GM03348 (cell line): ENCODE results near the gene ATN1.

ENCODE experiments used
- DNase-seq: peaks from one replicate; pipeline ENCODE4 v3.0.0; 2012; ENCODE audit warnings: low spot score

The ATN1 gene

DNA sequence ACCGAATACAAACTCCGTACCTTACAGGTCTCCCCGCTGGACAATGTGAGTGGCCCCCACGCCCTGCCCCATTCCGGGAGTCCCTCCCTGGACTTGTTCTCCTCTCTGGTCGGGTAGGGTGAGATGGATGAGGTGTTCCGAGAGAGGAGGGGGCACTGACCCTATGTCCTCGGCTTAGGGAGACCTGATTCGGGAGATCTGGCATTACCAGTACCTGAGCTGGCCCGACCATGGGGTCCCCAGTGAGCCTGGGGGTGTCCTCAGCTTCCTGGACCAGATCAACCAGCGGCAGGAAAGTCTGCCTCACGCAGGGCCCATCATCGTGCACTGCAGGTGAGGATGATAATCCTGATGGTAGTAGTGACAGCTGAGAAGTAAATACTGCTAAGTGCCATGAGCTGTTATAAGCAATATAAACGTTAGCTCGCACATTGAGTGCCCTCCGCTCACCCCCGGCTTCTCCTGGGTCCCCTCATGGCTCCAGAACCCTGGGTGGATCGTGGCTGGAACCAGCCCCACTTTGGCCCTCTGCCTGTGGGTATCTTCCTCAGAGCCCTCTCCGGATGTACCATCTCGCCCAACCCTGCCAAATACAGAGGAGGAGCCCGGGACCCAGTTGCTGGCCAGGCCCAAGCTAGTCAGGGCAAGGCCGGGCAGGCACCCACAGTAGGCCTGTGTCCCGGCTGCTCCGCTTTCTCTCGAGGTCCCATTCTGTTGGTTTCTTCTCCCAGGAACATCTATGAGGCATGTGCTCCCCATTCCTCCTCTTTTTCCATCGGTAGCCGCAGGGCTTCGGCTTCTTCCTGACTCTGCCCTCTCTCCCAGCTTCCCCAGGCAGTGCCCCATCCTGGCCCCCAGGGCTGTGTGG is 30.2 kb downstream of the ATN1 start:
- no peak for DNase-seq

DNA sequence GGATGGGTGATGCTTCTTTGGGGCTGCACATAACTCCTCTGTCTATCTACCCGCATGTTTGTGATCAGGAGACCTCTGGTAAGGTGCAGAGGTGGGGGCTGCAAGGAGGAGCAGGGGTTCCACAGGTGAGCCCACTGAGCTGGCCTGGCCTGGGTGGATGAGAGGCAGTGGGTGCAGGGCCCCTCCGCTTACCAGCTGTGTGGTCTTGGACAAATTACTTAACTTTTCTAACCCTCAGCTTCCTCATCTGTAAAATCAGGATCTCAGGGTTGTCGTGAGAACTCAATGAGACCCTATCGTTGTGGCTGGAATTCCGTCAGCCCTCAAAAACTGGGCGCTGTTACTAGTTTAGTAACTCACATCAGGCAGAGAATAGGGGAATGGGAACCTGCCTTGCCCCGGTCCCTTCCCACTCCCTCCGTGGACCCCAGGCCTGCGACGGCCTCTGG is 30.9 kb downstream of the ATN1 start:
- no peak for DNase-seq

DNA sequence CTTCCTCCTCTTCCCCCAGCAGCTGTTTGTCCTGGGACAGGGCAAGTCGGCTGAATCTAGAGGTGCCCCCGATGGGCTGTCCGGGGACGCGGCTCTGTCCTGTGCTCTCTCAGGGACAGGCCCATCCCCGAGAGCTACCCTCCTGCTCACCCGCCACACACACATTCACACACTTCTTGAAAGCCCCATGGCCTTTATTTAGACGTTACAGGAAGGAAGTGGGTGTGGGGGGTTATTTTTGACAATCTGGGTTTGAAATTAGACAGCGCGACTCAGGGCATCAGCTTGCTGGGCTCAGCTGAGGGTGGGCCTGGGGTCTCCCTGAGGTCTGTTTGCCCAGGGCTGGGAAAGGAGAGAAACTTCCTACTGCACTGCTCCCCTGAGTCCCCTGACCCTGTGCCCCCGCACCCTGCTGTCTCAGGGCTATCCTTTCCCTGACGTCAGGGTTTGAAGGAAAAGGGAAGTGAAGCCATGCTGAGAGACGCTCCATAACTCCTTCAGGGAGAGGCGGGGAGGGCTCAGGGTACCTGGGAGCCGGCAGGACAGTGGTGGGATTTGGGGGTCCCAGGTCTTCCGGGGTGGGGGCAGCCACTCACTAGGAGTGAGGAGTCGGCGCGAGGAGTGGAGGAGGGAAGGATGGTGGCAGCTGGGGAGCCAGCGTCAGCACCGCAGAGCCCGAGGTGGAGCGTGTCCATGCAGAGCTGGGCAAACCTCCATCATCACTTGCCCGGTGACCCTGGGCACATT is 31.5 kb downstream of the ATN1 start:
- DNase-seq: no peak

DNA sequence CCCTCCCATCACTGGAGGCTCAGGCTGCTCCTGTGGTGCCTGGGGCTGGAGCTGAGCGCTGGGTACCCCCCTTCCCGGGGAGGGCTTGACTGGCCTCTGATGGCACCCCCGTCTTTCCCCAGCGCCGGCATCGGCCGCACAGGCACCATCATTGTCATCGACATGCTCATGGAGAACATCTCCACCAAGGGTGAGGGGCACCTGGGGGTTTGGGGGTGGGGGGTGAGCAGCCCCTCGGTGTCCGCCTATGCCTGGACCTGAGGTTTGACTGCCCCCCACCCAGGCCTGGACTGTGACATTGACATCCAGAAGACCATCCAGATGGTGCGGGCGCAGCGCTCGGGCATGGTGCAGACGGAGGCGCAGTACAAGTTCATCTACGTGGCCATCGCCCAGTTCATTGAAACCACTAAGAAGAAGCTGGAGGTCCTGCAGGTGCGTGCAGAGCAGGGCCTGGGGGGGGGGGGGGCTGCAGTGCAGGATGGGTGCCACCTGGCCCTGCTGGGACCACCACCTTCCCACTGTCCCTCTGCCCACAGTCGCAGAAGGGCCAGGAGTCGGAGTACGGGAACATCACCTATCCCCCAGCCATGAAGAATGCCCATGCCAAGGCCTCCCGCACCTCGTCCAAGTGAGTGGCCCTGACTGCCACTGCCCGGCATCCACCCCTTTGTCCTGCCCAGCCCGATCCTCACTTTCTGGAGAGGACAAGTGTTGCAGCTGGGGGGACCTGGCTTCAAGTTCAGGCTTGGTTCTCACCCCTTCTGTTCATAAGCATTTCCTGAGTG is 32.2 kb downstream of the ATN1 start:
- no peak for DNase-seq

DNA sequence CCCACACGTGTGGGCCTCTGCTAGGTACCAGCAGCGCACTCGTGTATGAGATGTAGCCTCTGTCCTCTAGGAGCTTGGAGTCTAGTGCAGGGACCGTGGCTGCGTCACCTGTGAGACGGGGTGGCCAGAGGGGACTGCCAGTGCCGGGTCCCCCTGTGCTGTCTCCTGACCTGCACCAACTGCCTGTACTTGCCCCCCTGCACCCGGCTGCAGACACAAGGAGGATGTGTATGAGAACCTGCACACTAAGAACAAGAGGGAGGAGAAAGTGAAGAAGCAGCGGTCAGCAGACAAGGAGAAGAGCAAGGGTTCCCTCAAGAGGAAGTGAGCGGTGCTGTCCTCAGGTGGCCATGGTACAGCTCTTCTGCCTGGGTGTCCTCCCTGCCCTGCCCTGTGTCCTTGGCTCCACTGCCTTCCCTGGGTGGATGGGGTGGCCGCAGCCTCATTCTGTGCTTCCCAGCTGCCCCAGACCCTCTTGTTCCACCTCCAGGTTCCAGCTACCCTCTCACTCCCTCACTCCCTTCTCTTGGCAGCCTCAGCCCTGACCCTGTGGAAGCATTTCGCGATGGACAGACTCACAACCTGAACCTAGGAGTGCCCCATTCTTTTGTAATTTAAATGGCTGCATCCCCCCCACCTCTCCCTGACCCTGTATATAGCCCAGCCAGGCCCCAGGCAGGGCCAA is 33.0 kb downstream of the ATN1 start:
- DNase-seq: no peak

DNA sequence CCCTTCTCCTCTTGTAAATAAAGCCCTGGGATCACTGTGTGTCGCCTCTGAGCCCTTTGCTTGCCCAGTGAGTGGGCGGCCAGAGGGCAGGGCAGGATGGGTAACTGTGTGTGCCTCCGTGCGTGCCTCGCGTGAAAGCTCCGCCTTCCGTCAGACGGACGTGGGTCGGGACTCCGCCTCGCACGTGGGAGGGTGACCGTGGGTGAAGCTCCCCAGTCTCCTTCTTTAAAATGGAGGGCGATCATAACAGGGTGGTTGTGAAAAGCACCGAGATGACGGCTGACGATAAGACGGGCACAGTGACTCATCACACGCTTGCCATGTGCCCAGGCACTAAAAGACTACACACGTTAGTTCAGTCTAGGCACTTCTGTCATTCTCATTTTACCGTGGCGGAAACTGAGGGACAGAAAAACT is 33.5 kb downstream of the ATN1 start:
- DNase-seq: no peak

DNA sequence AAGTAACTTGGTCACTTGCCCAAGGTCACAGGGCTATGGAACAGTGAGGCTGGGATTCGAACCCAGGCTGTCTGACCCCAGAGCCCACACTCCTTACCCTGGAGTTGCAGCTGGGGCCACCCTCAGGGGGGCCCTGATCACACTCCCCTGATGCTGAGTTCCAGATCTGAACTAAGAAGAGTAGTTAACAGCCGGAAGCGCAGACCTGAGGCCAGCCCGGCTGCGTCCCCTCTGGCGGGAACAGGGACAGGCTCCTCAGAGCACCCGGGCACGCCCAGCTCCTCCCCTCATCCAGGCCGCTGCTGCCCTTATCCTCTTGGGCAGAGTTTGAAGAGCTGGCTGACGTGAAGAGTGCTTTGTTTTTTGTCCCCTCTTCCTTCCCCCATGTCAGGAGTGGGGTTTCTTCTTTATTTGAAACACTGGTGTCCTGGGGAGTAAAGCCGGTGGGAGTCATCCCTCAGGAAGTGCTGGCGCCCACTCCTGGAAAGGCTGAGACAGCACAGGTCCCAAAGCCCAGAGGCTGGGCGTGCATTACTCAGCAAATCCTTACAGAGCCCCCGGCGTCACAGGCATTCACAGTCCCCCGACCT is 34.0 kb downstream of the ATN1 start:
- peak; percentile 80 for DNase-seq

DNA sequence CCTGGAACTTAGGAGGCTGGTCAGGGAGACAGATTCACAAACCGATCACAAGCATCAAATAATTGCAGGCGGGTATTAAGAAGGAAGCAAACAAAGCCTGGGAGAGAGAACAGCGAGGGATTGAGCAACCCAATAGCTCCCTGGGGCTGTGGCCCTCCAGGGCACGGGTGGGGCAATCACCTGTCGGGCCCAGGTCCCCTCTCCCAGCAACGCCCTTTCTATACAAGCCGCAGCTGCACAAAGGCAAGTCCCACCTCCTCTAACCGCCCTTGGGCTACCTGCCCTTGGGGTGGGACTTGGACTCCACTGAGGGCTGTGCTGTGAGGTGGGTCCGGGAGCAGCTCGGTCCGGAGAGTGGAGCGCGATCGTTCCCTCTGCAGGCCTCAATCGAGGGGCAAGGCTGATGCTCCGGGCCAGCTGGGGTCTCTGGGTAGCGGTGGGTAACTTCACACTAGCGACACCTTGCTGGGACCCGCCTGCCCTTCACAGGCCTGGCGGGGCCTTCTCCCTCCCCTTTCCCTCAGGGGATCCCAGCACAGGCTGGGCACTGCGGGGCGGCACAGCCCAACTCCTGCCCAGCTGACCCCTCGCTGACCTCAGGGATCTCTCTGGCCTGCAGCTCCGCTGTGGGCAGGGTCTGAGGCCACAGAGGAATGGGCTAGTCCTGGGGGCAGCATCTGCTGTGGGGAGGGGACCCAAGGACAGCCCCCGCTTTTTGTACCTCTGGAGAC is 34.7 kb downstream of the ATN1 start:
- no peak for DNase-seq

DNA sequence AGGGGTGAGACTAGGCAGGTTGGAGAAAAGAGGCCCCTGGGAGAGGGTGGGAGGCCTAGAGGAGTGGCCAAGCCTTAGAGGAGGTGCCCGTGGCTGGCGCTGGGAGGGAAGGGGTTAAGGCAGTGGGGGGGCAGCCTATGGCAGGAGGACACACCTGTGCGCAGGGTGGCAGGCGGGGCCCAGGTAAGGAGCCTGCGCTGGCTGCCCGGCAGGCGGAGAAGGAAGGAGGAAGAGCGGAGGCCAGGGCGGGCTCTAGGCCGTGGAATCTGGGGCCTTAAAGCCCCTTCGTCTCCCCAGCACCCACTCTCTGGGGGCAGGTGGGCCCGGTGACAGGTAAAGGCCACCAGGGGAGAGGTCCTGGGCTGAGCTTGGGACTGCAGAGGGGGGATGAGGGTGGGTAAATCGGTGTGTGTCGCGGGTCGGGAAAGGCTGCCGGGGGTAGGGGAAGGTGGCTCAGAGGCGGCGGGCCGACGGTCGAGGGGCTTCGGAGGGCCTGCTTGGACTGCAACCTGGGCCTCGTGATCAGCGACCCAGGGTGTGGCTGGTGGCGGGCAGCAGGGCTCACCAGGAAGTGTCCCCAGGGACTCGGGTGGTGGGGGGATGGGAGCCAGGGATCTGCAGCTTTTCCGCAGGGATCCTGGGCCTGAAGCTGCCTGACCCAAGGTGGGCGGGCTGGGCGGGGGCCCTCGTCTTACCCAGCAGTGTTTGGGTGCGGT is 35.4 kb downstream of the ATN1 start:
- DNase-seq: no peak

DNA sequence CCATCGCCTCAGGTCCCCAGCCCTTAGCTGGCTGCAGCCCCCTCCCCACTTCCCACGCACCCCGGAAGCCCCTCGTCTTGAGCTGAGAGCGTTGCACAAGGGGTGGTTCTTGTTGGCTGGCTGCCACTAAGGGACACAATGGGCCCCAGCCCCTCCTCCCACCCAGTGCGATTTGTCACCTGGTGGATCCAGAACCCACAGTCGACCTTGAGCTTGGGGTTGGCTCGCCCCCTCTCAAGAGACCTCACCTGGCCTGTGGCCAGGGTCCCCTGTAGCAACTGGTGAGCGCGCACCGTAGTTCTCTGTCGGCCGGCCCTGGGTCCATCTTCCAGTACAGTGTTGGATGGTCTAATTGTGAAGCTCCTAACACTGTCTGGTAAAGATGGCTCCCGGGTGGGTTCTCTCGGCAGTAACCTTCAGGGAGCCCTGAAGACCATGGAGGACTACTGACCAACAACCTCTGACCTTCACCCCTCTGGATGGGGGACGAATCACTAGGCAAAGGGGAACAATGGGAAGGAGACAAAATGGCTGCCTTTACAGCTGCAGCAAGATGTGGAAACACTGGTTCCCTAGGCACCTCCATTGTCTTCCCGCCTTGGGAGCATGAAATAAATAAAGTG is 36.1 kb downstream of the ATN1 start:
- no peak for DNase-seq

DNA sequence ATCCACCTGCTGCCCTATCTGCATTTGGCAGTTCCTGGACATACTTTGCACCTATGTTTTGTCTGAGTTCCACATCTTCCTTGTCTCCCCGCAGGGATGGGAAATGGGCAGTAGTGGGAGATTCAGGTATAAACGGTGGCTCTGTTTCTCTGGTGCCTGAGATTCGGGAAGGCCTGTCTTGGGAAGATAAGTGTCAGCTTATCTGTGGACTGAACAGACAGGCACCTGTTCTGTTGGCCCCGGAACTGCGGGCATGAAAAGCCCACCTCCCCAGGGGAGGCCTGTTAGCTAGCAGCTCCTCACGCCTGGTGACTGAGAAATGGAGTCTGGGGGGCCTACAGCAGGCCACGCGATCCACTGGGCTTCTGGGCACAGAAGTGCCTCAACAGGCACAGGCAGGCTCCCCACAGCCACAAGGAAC is 36.9 kb downstream of the ATN1 start:
- no peak for DNase-seq

DNA sequence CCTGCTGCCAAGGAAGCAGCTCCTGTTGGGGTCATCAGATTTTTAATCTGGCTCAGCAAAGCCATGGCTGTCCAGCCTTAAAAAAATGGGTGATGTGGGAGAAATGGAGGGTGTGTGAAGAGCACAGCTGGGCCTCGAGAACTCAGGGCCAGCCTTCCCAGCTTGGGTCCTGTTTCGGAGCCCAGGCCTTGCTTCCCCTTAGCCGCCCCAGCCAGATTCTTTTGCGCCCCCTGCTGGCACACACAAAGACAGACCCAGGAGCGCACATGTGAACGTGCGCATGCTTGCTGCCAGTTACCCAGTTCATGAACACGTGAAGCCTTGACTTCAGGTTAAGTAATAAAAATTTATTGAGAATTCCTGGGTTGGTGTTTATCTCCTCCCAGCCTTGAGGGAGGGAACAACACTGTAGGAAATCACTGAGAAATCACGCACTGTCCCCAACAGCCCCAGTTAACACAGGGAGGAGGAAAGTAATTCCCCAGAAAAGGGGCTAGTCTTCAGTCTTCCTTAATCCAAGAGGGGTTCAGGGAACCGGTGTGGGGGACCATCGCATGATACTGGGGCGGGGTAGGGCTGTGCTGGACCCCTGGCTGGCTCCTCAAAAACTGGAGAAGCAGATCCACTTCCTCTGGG is 37.4 kb downstream of the ATN1 start:
- DNase-seq: peak; percentile 90

DNA sequence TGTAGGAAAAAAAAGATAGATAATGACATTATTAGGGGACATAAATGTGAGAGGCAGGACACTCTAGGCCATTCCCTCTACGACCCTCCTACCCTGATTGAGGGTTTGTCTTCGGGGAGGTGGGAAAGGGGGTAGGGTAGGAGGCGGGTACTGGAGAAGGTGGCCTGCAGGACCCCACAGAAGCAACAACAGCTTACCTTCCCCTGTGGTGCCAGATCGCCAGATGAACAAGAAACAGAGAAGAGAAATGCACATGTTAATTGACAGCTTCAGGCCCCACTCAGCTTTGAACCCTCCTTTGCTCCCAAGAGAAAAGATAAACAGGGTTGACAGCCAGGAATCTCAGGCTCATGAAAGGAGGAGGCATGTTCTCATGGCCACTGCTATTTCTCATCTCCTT is 38.0 kb downstream of the ATN1 start:
- no peak for DNase-seq

DNA sequence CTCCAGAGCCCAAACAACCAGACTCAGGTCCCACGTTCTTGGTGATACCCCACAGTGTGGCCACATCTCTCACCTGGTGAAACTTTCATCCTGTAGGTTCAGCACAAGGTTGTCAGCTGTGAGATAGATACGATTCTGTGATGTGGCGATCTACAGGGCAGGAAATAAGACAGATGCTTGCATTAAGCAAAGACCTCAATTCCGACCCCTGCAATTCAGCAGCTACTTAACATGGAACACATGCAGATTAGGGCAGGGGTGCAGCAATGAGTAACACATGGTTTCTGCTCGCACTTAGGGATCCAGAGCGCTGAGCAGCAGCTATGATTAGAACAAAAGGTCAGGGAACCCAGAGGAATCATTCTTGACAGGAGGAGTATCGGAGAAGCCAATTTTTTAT is 38.6 kb downstream of the ATN1 start:
- no peak for DNase-seq

DNA sequence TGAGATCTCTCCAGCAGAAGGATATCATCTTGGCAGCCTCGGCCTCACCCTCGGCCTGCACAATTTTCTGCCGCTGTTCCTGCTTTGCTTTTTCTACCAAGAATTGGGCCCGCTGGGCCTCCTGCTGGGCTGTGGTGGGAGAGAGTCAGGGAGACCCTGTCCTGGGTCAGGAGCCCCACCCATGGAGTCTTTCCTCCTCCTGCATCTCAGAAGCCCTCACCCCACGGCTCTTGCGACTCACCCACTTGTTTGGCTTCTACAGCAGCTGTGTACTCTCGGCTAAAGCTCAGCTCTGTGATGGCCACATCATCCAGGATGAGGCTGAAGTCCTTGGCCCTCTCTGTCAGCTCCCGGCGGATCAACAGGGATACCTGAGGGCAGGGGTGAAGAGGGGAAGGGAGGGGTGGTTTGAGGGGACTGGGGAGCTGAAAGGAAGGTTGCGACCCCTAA is 39.9 kb downstream of the ATN1 start:
- DNase-seq: no peak

DNA sequence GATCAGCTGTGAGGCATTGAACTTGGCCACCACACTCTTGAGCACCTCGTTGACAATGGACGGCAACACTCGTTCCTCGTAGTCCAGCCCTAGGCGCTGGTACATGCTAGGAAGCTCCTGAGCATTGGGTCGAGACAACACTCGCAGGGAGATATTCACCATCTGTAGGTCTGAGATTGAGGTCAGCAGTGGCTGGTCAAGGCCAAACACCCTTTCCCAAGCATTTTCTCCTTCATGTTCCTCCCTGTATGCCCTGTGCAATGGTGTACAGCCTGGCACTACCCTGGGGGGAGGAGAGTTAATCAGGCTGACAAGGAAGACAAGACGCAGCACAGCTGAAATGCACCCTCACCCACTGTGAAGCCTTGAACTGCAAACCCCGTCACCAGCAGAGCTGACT is 40.7 kb downstream of the ATN1 start:
- DNase-seq: no peak

DNA sequence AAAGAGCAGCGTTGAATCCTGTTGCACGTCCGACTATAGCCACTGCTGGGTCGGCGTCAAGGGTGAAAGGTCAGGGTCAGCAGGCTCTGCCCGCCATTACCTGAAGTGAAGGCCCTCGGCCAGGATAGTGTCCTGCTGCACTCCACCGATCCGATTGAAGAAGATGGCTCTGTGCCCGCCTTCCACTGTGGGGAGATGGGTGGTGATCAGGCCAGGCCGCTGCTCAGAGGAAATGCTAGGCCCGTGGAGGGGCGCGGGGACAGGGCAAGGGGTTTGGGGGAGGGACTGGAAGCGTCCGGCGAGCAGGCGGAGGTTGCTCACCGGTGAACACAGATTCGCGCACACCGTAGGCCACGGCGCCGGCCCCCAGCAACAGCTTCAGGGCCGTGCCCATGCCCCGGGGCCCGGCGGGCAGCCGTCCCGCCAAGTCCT is 42.4 kb downstream of the ATN1 start:
- peak; percentile 28 for DNase-seq

DNA sequence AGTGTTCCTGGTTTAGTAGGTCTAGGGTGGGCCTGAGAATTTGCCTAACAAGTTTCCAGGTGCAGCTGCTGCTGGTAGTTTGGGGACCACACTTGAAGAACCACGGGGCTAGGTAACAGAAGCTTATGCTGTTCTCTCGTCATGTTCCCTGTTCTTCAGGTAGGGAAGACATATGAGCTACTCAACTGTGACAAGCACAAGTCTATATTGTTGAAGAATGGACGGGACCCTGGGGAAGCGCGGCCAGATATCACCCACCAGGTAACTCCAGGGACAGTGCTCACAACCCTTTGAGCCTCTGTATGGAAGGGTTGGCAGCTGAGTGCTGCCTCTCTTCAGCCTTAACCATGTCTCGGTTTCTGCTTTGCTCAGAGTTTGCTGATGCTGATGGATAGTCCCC is 46.4 kb downstream of the ATN1 start:
- DNase-seq: no peak
